H1 (cell line): Measurements from ENCODE around the gene SSC5D. TPM values are rescaled to one million over a fixed set of nuclear protein-coding genes. Genes with fewer than 3 reads are reported as not detected.
A peak's percentile ranks its signal among the peaks of the same experiment; 100 is the strongest.

Source experiments
- CTCF ChIA-PET: fragments of 300-600 bp; sonication (Branson Sonifier 250); formaldehyde crosslinking; loops from one replicate; lab custom pipeline; 2021; ENCODE audit not compliant: partially characterized antibody; lab: Charles Lee
- POLR2A ChIA-PET: fragments of 300-600 bp; sonication (Branson Sonifier 250); formaldehyde crosslinking; loops from one replicate; lab custom pipeline; 2021; ENCODE audit warnings: inconsistent platforms; ENCODE audit not compliant: partially characterized antibody; lab: Charles Lee
- DNase-seq, 2 experiments: peaks; one replicate each; pipeline versions ENCODE4 v3.0.0 to v3.0.0-alpha.2; 2010 to 2022; ENCODE audit warnings: low spot score in 2 of 2, low read depth in 1 of 2, mixed read lengths in 1 of 2
- FAIRE-seq: peaks from 2 replicates; lab custom pipeline; 2011; peaks lifted over from hg19 to GRCh38; lab: Jason Lieb, UNC
- H2AFZ ChIP-seq: 2 replicates; pipeline ENCODE4 v1.8.1; 2012; ENCODE audit warnings: low read length, inconsistent platforms
- H2AK5ac ChIP-seq: 2 replicates; pipeline ENCODE4 v1.6.1; 2013; ENCODE audit warnings: low read depth, low read length
- H2BK120ac ChIP-seq: replicated peaks from 2 replicates; pipeline ENCODE3; 2013; ENCODE audit warnings: low read depth, low read length, inconsistent platforms
- H2BK12ac ChIP-seq: 2 replicates; pipeline ENCODE4 v1.6.1; 2013; ENCODE audit warnings: low read depth, low read length
- H2BK15ac ChIP-seq: 2 replicates; pipeline ENCODE4 v1.6.1; 2013; ENCODE audit warnings: low read length
- H2BK20ac ChIP-seq: 2 replicates; pipeline ENCODE4 v1.6.1; 2013; ENCODE audit warnings: low read length
- H2BK5ac ChIP-seq: 2 replicates; pipeline ENCODE4 v1.6.1; 2013; ENCODE audit warnings: low read depth, low read length
- H3K14ac ChIP-seq: 2 replicates; pipeline ENCODE4 v1.6.1; 2013; ENCODE audit warnings: inconsistent platforms; ENCODE audit not compliant: insufficient read length
- H3K18ac ChIP-seq: 2 replicates; pipeline ENCODE4 v1.6.1; 2013; ENCODE audit warnings: low read length; ENCODE audit errors: extremely low read depth
- H3K23ac ChIP-seq: 2 replicates; pipeline ENCODE4 v1.6.1; 2013; ENCODE audit warnings: inconsistent platforms; ENCODE audit not compliant: insufficient read length
- H3K23me2 ChIP-seq: 2 replicates; pipeline ENCODE4 v1.6.1; 2013; ENCODE audit warnings: low read depth, low read length
- H3K27ac ChIP-seq: 2 replicates; pipeline ENCODE4 v1.6.1; 2011; ENCODE audit warnings: low read depth, low read length, inconsistent platforms
- H3K27me3 ChIP-seq, 4 experiments: replicated peaks in 1 of 4; 1 replicate in 1 of 4; 2 replicates in 3 of 4; pipeline versions ENCODE4 v1.6.1 to v1.8.1; 2011 to 2013; ENCODE audit warnings: low read length in 3 of 4, mild to moderate bottlenecking in 3 of 4, inconsistent platforms in 2 of 4, mixed read lengths in 2 of 4, moderate library complexity in 1 of 4; ENCODE audit not compliant: control insufficient read depth in 3 of 4, insufficient read depth in 3 of 4; ENCODE audit errors: extremely low read depth in 1 of 4
- H3K36me3 ChIP-seq, 4 experiments: 2 replicates each; pipeline versions ENCODE4 v1.6.1 to v1.8.1; 2011 to 2013; ENCODE audit warnings: mild to moderate bottlenecking in 4 of 4, low read length in 3 of 4, moderate library complexity in 2 of 4, control low read depth in 1 of 4, inconsistent platforms in 1 of 4; ENCODE audit not compliant: insufficient read depth in 4 of 4, control insufficient read depth in 2 of 4
- H3K4ac ChIP-seq: replicated peaks from 2 replicates; pipeline ENCODE3; 2013; ENCODE audit warnings: low read length, low read depth, mixed read lengths, inconsistent platforms; ENCODE audit not compliant: insufficient read length
- H3K4me1 ChIP-seq, 4 experiments: replicated peaks in 1 of 4; 1 replicate in 1 of 4; 2 replicates in 3 of 4; pipeline versions ENCODE4 v1.6.1 to v1.8.1; 2011 to 2013; ENCODE audit warnings: low read length in 3 of 4, inconsistent platforms in 2 of 4, mixed read lengths in 1 of 4; ENCODE audit not compliant: insufficient read depth in 4 of 4, control insufficient read depth in 3 of 4
- H3K4me2 ChIP-seq, 2 experiments: 2 replicates each; pipeline versions ENCODE4 v1.6.1 to v1.8.1; 2011 to 2013; ENCODE audit warnings: low read depth in 2 of 2, low read length in 2 of 2, control low read depth in 1 of 2, inconsistent platforms in 1 of 2, mild to moderate bottlenecking in 1 of 2; ENCODE audit not compliant: insufficient read depth in 1 of 2
- H3K4me3 ChIP-seq, 4 experiments: fragments of 200-600, 300-600 bp in 1 of 4; sonication (generic), shearing (Covaris generic), sonication (Bioruptor Twin) in 1 of 4; 2 replicates each; pipeline versions ENCODE4 v1.5.1 to v1.8.1; 2011 to 2016; ENCODE audit warnings: low read length in 4 of 4, low read depth in 3 of 4, control low read depth in 2 of 4, inconsistent platforms in 2 of 4, mild to moderate bottlenecking in 2 of 4, mixed read lengths in 1 of 4, moderate library complexity in 1 of 4; ENCODE audit not compliant: insufficient read depth in 2 of 4; ENCODE audit errors: extremely low read depth in 1 of 4
- H3K56ac ChIP-seq: replicated peaks from 2 replicates; pipeline ENCODE3; 2013; ENCODE audit warnings: low read depth, mild to moderate bottlenecking, mixed read lengths, low read length, inconsistent platforms; ENCODE audit not compliant: insufficient read length
- H3K79me1 ChIP-seq: 2 replicates; pipeline ENCODE4 v1.6.1; 2013; ENCODE audit warnings: low read depth, low read length, control low read depth
- H3K79me2 ChIP-seq, 2 experiments: 2 replicates each; pipeline versions ENCODE4 v1.6.1 to v1.8.1; 2012 to 2013; ENCODE audit warnings: low read length in 2 of 2, mild to moderate bottlenecking in 2 of 2, inconsistent platforms in 1 of 2; ENCODE audit not compliant: insufficient read depth in 2 of 2, control insufficient read depth in 1 of 2
- H3K9ac ChIP-seq, 4 experiments: replicated peaks in 1 of 4; 1 replicate in 1 of 4; 2 replicates in 3 of 4; pipeline versions ENCODE4 v1.6.1 to v1.8.1; 2011 to 2013; ENCODE audit warnings: low read depth in 3 of 4, low read length in 3 of 4, control low read depth in 2 of 4, mild to moderate bottlenecking in 2 of 4, moderate library complexity in 2 of 4, inconsistent platforms in 1 of 4; ENCODE audit errors: extremely low read depth in 1 of 4
- H3K9me3 ChIP-seq, 2 experiments: 2 replicates each; pipeline versions ENCODE4 v1.6.1 to v1.8.1; 2012 to 2013; ENCODE audit warnings: mild to moderate bottlenecking in 2 of 2, moderate library complexity in 2 of 2, control low read depth in 1 of 2, inconsistent platforms in 1 of 2, low read depth in 1 of 2, low read length in 1 of 2, mixed read lengths in 1 of 2; ENCODE audit not compliant: insufficient read depth in 2 of 2
- H4K20me1 ChIP-seq, 2 experiments: replicated peaks in 1 of 2; 2 replicates each; pipeline versions ENCODE3 to v1.8.1; 2011 to 2013; ENCODE audit warnings: inconsistent platforms in 2 of 2, low read length in 2 of 2, mild to moderate bottlenecking in 1 of 2; ENCODE audit not compliant: insufficient read depth in 2 of 2, control insufficient read depth in 1 of 2
- H4K5ac ChIP-seq: 2 replicates; pipeline ENCODE4 v1.6.1; 2013; ENCODE audit warnings: low read length, low read depth, mixed read lengths, inconsistent platforms; ENCODE audit not compliant: insufficient read length
- H4K8ac ChIP-seq: 2 replicates; pipeline ENCODE4 v1.8.0; 2013; ENCODE audit warnings: mild to moderate bottlenecking, moderate library complexity, low read length, inconsistent platforms; ENCODE audit not compliant: insufficient read depth; ENCODE audit errors: extremely low read depth
- H4K91ac ChIP-seq: replicated peaks from 2 replicates; pipeline ENCODE3; 2013; ENCODE audit warnings: low read length, mixed read lengths, inconsistent platforms; ENCODE audit not compliant: insufficient read length
- BRCA1 ChIP-seq: IDR thresholded peaks from 2 replicates; pipeline ENCODE4 v1.6.1; 2012; ENCODE audit warnings: low read depth, low read length, improper control_type of control experiment
- CTBP2 ChIP-seq: IDR thresholded peaks from 2 replicates; pipeline ENCODE4 v1.7.0; 2011; ENCODE audit warnings: borderline replicate concordance, mild to moderate bottlenecking, moderate library complexity, mixed read lengths, low read length; ENCODE audit not compliant: insufficient read depth, insufficient read length
- EP300 ChIP-seq, 2 experiments: IDR thresholded peaks; 1 replicate in 1 of 2; 2 replicates in 1 of 2; pipeline ENCODE4 v1.6.1; 2011 to 2012; ENCODE audit warnings: low read depth in 2 of 2, low read length in 2 of 2, mild to moderate bottlenecking in 2 of 2, borderline replicate concordance in 1 of 2, inconsistent platforms in 1 of 2, moderate library complexity in 1 of 2
- GABPA ChIP-seq: IDR thresholded peaks from 2 replicates; pipeline ENCODE4 v1.6.1; 2011; ENCODE audit warnings: mild to moderate bottlenecking, low read length, moderate library complexity, borderline replicate concordance; ENCODE audit not compliant: insufficient read depth
- HDAC2 ChIP-seq, 2 experiments: fragments of 300-600 bp in 1 of 2; sonication (generic) in 1 of 2; IDR thresholded peaks; 2 replicates each; pipeline ENCODE4 v1.6.1; 2011 to 2012; ENCODE audit warnings: low read depth in 2 of 2, low read length in 2 of 2, mild to moderate bottlenecking in 2 of 2, moderate library complexity in 2 of 2, borderline replicate concordance in 1 of 2, inconsistent platforms in 1 of 2
- JUND ChIP-seq: IDR thresholded peaks from 2 replicates; pipeline ENCODE4 v1.6.1; 2011; ENCODE audit warnings: mild to moderate bottlenecking, improper control_type of control experiment, low read length
- KDM1A ChIP-seq: fragments of 200-600, 300-600 bp; sonication (generic); IDR thresholded peaks from 2 replicates; pipeline ENCODE4 v1.7.1; 2016; ENCODE audit warnings: mild to moderate bottlenecking, low read length, borderline replicate concordance
- NANOG ChIP-seq: IDR thresholded peaks from 2 replicates; pipeline ENCODE4 v1.6.1; 2011; ENCODE audit warnings: low read length, low read depth, mild to moderate bottlenecking, inconsistent platforms; ENCODE audit not compliant: insufficient read depth, poor library complexity, severe bottlenecking
- SIN3A ChIP-seq, 2 experiments: IDR thresholded peaks in 1 of 2; conservative IDR thresholded peaks in 1 of 2; 2 replicates each; pipeline ENCODE4 v1.6.1; 2011 to 2012; ENCODE audit warnings: low read length in 2 of 2, improper control_type of control experiment in 1 of 2, low read depth in 1 of 2, mild to moderate bottlenecking in 1 of 2
- WGBS, 2 experiments: shearing (Covaris generic) in 1 of 2; methylation state at CpG; one replicate each; pipeline versions ENCODE4 v1.1.6 to v1.1.7; 2013 to 2015; ENCODE audit warnings: low lambda C conversion rate in 2 of 2, mixed read lengths in 2 of 2, inconsistent platforms in 1 of 2, low coverage in 1 of 2, missing lambda C conversion rate in 1 of 2; ENCODE audit not compliant: insufficient replicate concordance in 2 of 2, insufficient coverage in 1 of 2, insufficient read length in 1 of 2; ENCODE audit errors: extremely low coverage in 1 of 2, missing lambda C conversion rate in 1 of 2; 5-methylcytosine and 5-hydroxymethylcytosine counted together
- polyA plus RNA-seq, 7 experiments: library from polyadenylated mRNA; depleted of rRNA in 3 of 7; stranded (reverse) in 5 of 7; unstranded in 2 of 7; fragments of >200 nt in 5 of 7; fragments of 200-250 nt in 2 of 7; gene quantifications; 1 replicate in 5 of 7; 2 replicates in 1 of 7; 4 replicates in 1 of 7; pipeline versions ENCODE4 v1.2.1 to v1.2.3, GENCODE V29; 2011 to 2013; ENCODE audit warnings: missing spikeins in 2 of 7, mixed read lengths in 2 of 7
- total RNA-seq: library from RNA; stranded (reverse); fragmentation: NEBNext Ultra II Directional; extraction: Animal tissue kit (Norgen Biotek cat#: 25700); gene quantifications from 2 replicates; pipeline ENCODE4 v1.2.1, GENCODE V29; 2021

SSC5D gene
- total and polyA plus RNA-seq, 2 of the 8 experiments (the other 6 are each of a cell fraction or from before 2014, with no cell fraction given), result 0.39 to 1.7 TPM

GRCh38 chr19:55467236-55468053 lies 20.8 kb upstream of the SSC5D start:
- no peak overlapping the region for H3K4me3 ChIP-seq
- no peaks in the 10 kb centered on the region for H3K36me3 ChIP-seq
- H3K23me2 ChIP-seq, result peaks cover 1% of the 10 kb centered on the region; the same call in 1 of the 2 replicates
- no peak for FAIRE-seq
- no peak overlapping the region for H2AK5ac ChIP-seq
- no peak overlapping the region for H3K9ac ChIP-seq
- H3K18ac ChIP-seq, result no peak overlapping the region
- H2BK12ac ChIP-seq, result peak overlapping the region; percentile 68; the same call in 1 of the 2 replicates
- peak overlapping the region; percentile 38 for H2AFZ ChIP-seq
- ChIA-PET POLR2A (interaction anchor here (0.6 to 2.6 kb wide), 13 partner anchors 9 to 157 kb away, joined by 3 to 9 read pairs (median 4); partner anchors contain the start of genes FIZ1, NAT14, ZNF524 and ZNF628), CTCF (interaction anchor here (0.6 to 3.6 kb wide), 39 partner anchors 8 to 583 kb away, joined by 3 to 31 read pairs (median 4); partner anchors contain the start of genes FIZ1, NAT14, ZNF579 and ZNF628)
- no peak overlapping the region for H2BK120ac ChIP-seq
- H2BK15ac ChIP-seq, result peak overlapping the region; percentile 99
- no peak overlapping the region for H3K4ac ChIP-seq
- peak in 1 of 2 experiments; percentile 94 for DNase-seq
- no peaks in the 10 kb centered on the region for H3K9me3 ChIP-seq
- no peak overlapping the region for H3K23ac ChIP-seq
- peak overlapping the region; percentile 85 for H4K91ac ChIP-seq
- H4K20me1 ChIP-seq, result no peaks in the 10 kb centered on the region
- H3K79me2 ChIP-seq, result no peaks in the 10 kb centered on the region
- H4K8ac ChIP-seq, result peak overlapping the region; percentile 54; the same call in 1 of the 2 replicates
- no peaks in the 10 kb centered on the region for H3K79me1 ChIP-seq
- peak overlapping the region; percentile 25 for H4K5ac ChIP-seq
- no peak overlapping the region for H3K56ac ChIP-seq
- no peak overlapping the region for H3K27ac ChIP-seq
- H3K27me3 ChIP-seq, result no peaks in the 10 kb centered on the region; a peak in 1 of 7 replicates
- H2BK5ac ChIP-seq, result no peak overlapping the region
- H2BK20ac ChIP-seq, result peak overlapping the region; percentile 95
- H3K4me2 ChIP-seq, result no peak overlapping the region
- H3K14ac ChIP-seq, result no peak overlapping the region
- WGBS, 2 experiments, result 46% methylated on average over 29 of the region's 29 CpGs; no CpG with 5 or more reads in 1 of the 2 experiments
- H3K4me1 ChIP-seq, result peaks cover 3 to 23% (median 11%) of the 10 kb centered on the region in 4 experiments
- TF ChIP-seq JUND, result no peak
- TF ChIP-seq NANOG, result peak; percentile 56
- peak in 1 of 2 experiments; percentile 63; a peak in 1 of 3 replicates for TF ChIP-seq EP300 (IDR thresholded peaks at IDR 0.05; ENCODE audit: borderline replicate concordance in 1 of 2, low read depth in 2 of 2, low read length in 2 of 2)
- no peak for TF ChIP-seq CTBP2
- TF ChIP-seq SIN3A (conservative IDR thresholded peaks at IDR 0.05 in 1 of 2, IDR thresholded peaks at IDR 0.05 in 1 of 2; ENCODE audit: low read depth in 1 of 2, low read length in 2 of 2), result peak in 1 of 2 experiments; percentile 89; a peak in 2 of 4 replicates
- TF ChIP-seq GABPA, result 0 out of 2 replicates have a peak, but pooled peaks have one; percentile 65
- peak; percentile 39; the same call in 1 of the 2 replicates for TF ChIP-seq KDM1A
- no peak for TF ChIP-seq BRCA1
- TF ChIP-seq HDAC2 (IDR thresholded peaks at IDR 0.05; ENCODE audit: borderline replicate concordance in 1 of 2, low read depth in 2 of 2, low read length in 2 of 2), result peak in 1 of 2 experiments; percentile 74; a peak in 1 of 4 replicates
